Stimulated activated CD8-positive, alpha-beta memory T cell treated with anti-CD3 and anti-CD28 coated beads, Interleukin-2, amount 100 ng/mL, for 48 hours (primary cell): ENCODE measurements around the gene PIGC.

Experiments used
- DNase-seq, 2 donors: peaks; one replicate each; pipeline ENCODE4 v3.0.0-alpha.2; 2020; ENCODE audit warnings: low read depth in 2 of 2

The PIGC gene

GRCh38 chr1:172398970-172399755 is 44.7 kb downstream of the PIGC start:
- no peak for DNase-seq

GRCh38 chr1:172398193-172398592 is 45.7 kb downstream of the PIGC start:
- DNase-seq = no peak

DNA sequence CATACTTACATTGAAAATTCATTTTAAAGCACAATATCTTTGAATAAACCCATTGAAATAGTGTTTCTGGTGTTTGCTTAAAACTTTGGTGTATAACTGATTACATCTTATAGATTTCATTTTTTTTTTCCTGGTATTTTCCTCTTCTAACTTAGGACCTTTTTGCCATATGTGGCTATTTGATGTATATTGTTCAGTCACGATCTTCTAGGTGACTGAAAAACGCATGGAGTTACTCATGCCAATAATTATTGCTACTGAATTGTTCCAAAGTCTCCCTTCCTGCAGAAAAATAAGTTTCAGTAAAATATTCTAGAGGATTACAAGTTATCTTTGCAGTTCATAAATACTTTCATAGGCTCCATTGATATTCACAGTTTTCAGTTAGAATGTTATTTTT is 46.2 kb downstream of the PIGC start:
- DNase-seq = no peak

DNA sequence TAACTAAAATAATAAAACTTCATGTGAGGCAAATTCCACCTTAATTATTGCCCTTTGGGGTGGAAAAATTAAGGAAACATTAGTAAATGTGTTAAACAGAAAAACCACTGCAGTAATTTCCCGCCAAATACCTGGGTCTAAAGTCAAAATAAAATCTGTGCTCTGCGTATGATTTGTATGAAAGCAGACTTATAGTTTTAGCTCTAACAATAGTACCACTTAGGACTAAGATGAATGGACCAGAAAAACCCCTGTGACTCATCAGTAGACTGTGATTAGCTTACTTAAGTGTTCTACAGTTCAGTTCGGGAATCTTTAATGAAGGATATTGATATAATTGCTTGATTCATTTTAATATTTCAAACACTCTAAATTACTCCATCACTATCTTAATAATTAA is 46.6 kb downstream of the PIGC start:
- DNase-seq = no peak

- no peak for DNase-seq
Observed at GRCh38 chr1:172395576-172395975, 48.3 kb downstream of the PIGC start.

DNA sequence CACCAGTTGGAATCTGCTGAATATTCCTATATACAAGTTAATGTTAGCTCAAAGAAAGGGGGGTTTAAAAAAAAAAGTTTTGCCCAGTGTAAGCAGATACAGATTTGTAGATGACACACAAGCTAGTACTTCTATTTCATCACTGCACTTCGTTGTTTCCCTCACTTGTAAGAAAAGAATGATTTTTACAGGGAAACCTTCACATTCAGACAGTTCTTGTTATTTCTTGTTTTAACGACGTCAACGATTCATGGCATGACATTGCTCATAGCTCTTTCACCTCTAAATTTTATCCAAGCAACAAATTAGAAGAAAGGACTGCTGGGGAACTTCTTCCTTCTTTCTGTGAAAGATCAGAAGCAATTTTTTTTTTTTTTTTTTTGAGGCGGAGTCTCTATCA is 49.1 kb downstream of the PIGC start:
- no peak for DNase-seq

GRCh38 chr1:172394141-172394751 is 49.6 kb downstream of the PIGC start:
- peak; percentile 18 to 34 for DNase-seq

- no peak for DNase-seq
Observed at GRCh38 chr1:172393354-172393753, 50.5 kb downstream of the PIGC start.

DNA sequence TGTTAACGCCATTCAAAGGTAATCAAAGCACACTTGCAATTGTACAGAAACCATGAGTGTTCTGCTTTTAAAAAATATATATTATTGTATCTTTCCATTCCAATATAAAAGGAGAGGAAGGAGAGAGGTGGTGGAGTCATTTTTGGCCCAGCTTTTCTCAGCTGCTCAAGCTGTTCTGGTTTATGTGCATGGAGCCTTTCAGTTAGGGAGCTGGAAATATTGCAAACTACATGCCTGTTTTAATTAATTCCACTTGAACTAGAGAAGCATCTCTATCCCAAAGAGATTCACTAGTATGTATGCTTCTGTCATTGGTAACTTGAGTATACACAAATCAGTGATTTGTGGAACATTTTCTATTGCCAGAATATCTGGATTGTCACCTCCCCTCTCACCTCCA is 51.9 kb downstream of the PIGC start:
- no peak for DNase-seq
